Stimulated activated CD8-positive, alpha-beta memory T cell treated with anti-CD3 and anti-CD28 coated beads, Interleukin-12 subunit alpha, Interleukin-12 subunit beta, amount 100 ng/mL, for 24 hours (primary cell): ENCODE measurements around the gene USP21.
"Not testable (repeated sequence)": the region's sequence is repeated elsewhere in the genome, so short reads cannot be mapped to it uniquely, and the experiment has no call there.

ENCODE experiments used
- DNase-seq: peaks from one replicate; pipeline ENCODE4 v3.0.0-alpha.2; 2020; ENCODE audit errors: extremely low read depth

The USP21 gene

GRCh38 chr1:161159087-161159912 is at the start of gene USP21:
TSS of gene USP21 (plus strand) at chr1:161159500. CDS start at chr1:161160641, 1,141 bp downstream.
- DNase-seq: peak; percentile 83

GRCh38 chr1:161111117-161111516 is 48.2 kb upstream of the USP21 start:
- no peak for DNase-seq

GRCh38 chr1:161111527-161111926 is 47.8 kb upstream of the USP21 start:
- DNase-seq: no peak

GRCh38 chr1:161113915-161114314 is 45.4 kb upstream of the USP21 start:
- DNase-seq: no peak

- no peak for DNase-seq
Observed at GRCh38 chr1:161114556-161114955, 44.7 kb upstream of the USP21 start.

- no peak for DNase-seq
Observed at GRCh38 chr1:161115132-161115711, 44.1 kb upstream of the USP21 start.

GRCh38 chr1:161115961-161116360 is 43.3 kb upstream of the USP21 start:
- DNase-seq: not testable (repeated sequence)

GRCh38 chr1:161117759-161118581 is 41.3 kb upstream of the USP21 start, which contains the start of the genes NIT1 and PFDN2:
TSS of gene NIT1 (plus strand) at chr1:161118105. CDS start at chr1:161118177, 72 bp downstream.
TSS of gene PFDN2 (minus strand) at chr1:161118037. CDS start at chr1:161118026, 11 bp downstream.
- peak; percentile 64 for DNase-seq

- no peak for DNase-seq
Observed at GRCh38 chr1:161119092-161119903, 40.0 kb upstream of the USP21 start.

GRCh38 chr1:161121042-161121650 is 38.2 kb upstream of the USP21 start:
- DNase-seq: no peak

GRCh38 chr1:161121834-161122233 is 37.5 kb upstream of the USP21 start:
- no peak for DNase-seq

GRCh38 chr1:161122967-161123366 is 36.3 kb upstream of the USP21 start:
- DNase-seq: no peak

GRCh38 chr1:161127649-161128048 is 31.7 kb upstream of the USP21 start:
- DNase-seq: no peak

- DNase-seq: no peak
Observed at GRCh38 chr1:161128591-161129420, 30.5 kb upstream of the USP21 start.

- no peak for DNase-seq
Observed at GRCh38 chr1:161130266-161130665, 29.0 kb upstream of the USP21 start.

- no peak for DNase-seq
Observed at GRCh38 chr1:161131523-161132409, 27.5 kb upstream of the USP21 start.

- DNase-seq: peak; percentile 73
Observed at GRCh38 chr1:161132410-161133219, 26.7 kb upstream of the USP21 start, which contains the start of gene DEDD. TSS of gene DEDD (minus strand) at chr1:161132667. CDS start at chr1:161124462, 8,205 bp downstream.

- no peak for DNase-seq
Observed at GRCh38 chr1:161133220-161133740, 26.0 kb upstream of the USP21 start.
